Stimulated activated CD4-positive, alpha-beta T cell treated with anti-CD3 and anti-CD28 coated beads, Interleukin-1b, Interleukin-23, amount 100 ng/mL, for 4 hours (primary cell): ENCODE data around the gene SSBP2.

Experiments used
- DNase-seq, 2 donors: peaks; one replicate each; pipeline ENCODE4 v3.0.0-alpha.2; 2020; ENCODE audit warnings: low read depth in 2 of 2

The SSBP2 gene

GRCh38 chr5:81751009-81751835 is at the start of gene SSBP2:
Gene SSBP2, minus strand, starts transcription at chr5:81751097. Its CDS starts 55 bp downstream, at chr5:81751042.
- DNase-seq = peak; percentile 98 to 99

- DNase-seq = no peak
These were observed 44.8 kb upstream of the SSBP2 start for GRCh38 chr5:81795666-81796065.

GRCh38 chr5:81794226-81794625 is 43.3 kb upstream of the SSBP2 start:
- no peak for DNase-seq

- no peak for DNase-seq
These were observed 39.4 kb upstream of the SSBP2 start for GRCh38 chr5:81790336-81790735.

- DNase-seq = no peak
These were observed 38.1 kb upstream of the SSBP2 start for GRCh38 chr5:81789033-81789432.

GRCh38 chr5:81788329-81788728 is 37.4 kb upstream of the SSBP2 start:
- DNase-seq = no peak

GRCh38 chr5:81787474-81788242 is 36.8 kb upstream of the SSBP2 start:
- DNase-seq = no peak

GRCh38 chr5:81786991-81787390 is 36.1 kb upstream of the SSBP2 start:
- no peak for DNase-seq

- no peak for DNase-seq
These were observed 35.6 kb upstream of the SSBP2 start for GRCh38 chr5:81786496-81786895.

- no peak for DNase-seq
These were observed 34.4 kb upstream of the SSBP2 start for GRCh38 chr5:81785322-81785721.

- DNase-seq = no peak
These were observed 32.5 kb upstream of the SSBP2 start for GRCh38 chr5:81783401-81783800.

- DNase-seq = no peak
These were observed 31.9 kb upstream of the SSBP2 start for GRCh38 chr5:81782811-81783210.

- no peak for DNase-seq
These were observed 29.0 kb upstream of the SSBP2 start for GRCh38 chr5:81779916-81780266.

GRCh38 chr5:81779125-81779915 is 28.4 kb upstream of the SSBP2 start:
- DNase-seq = peak; percentile 6 to 14

GRCh38 chr5:81778642-81779041 is 27.7 kb upstream of the SSBP2 start:
- no peak for DNase-seq

GRCh38 chr5:81776258-81776657 is 25.4 kb upstream of the SSBP2 start:
- no peak for DNase-seq

GRCh38 chr5:81774374-81774773 is 23.5 kb upstream of the SSBP2 start:
- no peak for DNase-seq

- DNase-seq = no peak
These were observed 22.7 kb upstream of the SSBP2 start for GRCh38 chr5:81773574-81773973.

GRCh38 chr5:81773161-81773560 is 22.3 kb upstream of the SSBP2 start:
- DNase-seq = no peak

GRCh38 chr5:81772488-81772887 is 21.6 kb upstream of the SSBP2 start:
- DNase-seq = no peak

- DNase-seq = no peak
These were observed 18.1 kb upstream of the SSBP2 start for GRCh38 chr5:81768935-81769452.

- DNase-seq = no peak
These were observed 17.0 kb upstream of the SSBP2 start for GRCh38 chr5:81767938-81768337.
